NCI-H146 treated with DMSO at 0.1 percent for 48 hours (cell line): ENCODE results near the gene AFF2.

Experiments used
- DNase-seq: peaks from one replicate; lab custom pipeline; 2025; ENCODE audit not compliant: unreplicated experiment; lab: John Stamatoyannopoulos, UW

The AFF2 gene

GRCh38 chrX:149002320-149002719 lies 501.9 kb downstream of the AFF2 start:
- no peak for DNase-seq

- no peak for DNase-seq
Observed at GRCh38 chrX:149003863-149004660, 503.6 kb downstream of the AFF2 start.

GRCh38 chrX:149004936-149005335 lies 504.5 kb downstream of the AFF2 start:
- no peak for DNase-seq

- no peak for DNase-seq
Observed at GRCh38 chrX:149006235-149006634, 505.8 kb downstream of the AFF2 start.

- DNase-seq, result no peak
Observed at GRCh38 chrX:149007423-149007822, 507.0 kb downstream of the AFF2 start.

- no peak for DNase-seq
Observed at GRCh38 chrX:149010013-149010852, 509.8 kb downstream of the AFF2 start.

GRCh38 chrX:149010853-149011224 lies 510.4 kb downstream of the AFF2 start:
- no peak for DNase-seq

GRCh38 chrX:149013081-149013480 lies 512.7 kb downstream of the AFF2 start:
- DNase-seq, result no peak

- no peak for DNase-seq
Observed at GRCh38 chrX:149021159-149021558, 520.7 kb downstream of the AFF2 start.

- no peak for DNase-seq
Observed at GRCh38 chrX:149022485-149022884, 522.1 kb downstream of the AFF2 start.

- DNase-seq, result no peak
Observed at GRCh38 chrX:149032449-149032848, 532.0 kb downstream of the AFF2 start.

- no peak for DNase-seq
Observed at GRCh38 chrX:149036086-149036485, 535.7 kb downstream of the AFF2 start.

- DNase-seq, result no peak
Observed at GRCh38 chrX:149037281-149037870, 537.0 kb downstream of the AFF2 start.

- no peak for DNase-seq
Observed at GRCh38 chrX:149039057-149039456, 538.6 kb downstream of the AFF2 start.

GRCh38 chrX:149040873-149041535 lies 540.6 kb downstream of the AFF2 start:
- DNase-seq, result no peak

- no peak for DNase-seq
Observed at GRCh38 chrX:149043401-149043800, 543.0 kb downstream of the AFF2 start.

- DNase-seq, result no peak
Observed at GRCh38 chrX:149044471-149044870, 544.1 kb downstream of the AFF2 start.

- no peak for DNase-seq
Observed at GRCh38 chrX:149045645-149046210, 545.3 kb downstream of the AFF2 start.
